ENCODE measurements around the gene AGER.

- TF ChIP-seq POLR2A (IDR thresholded peaks at IDR 0.05; ENCODE audit: low read length) (no peak), GATA1 (IDR thresholded peaks at IDR 0.05; ENCODE audit: low read depth, low read length) (no peak)
These were observed 17.5 kb downstream of the AGER start for GRCh38 chr6:32166411-32167061.

Data from erythroblast (primary cell).